HG02798 (cell line): ENCODE results near the gene CD101.

Experiments used
- ATAC-seq: cut with Tn5 transposase; IDR thresholded peaks from one replicate; pipeline ENCODE4 v1.9.1; 2021; ENCODE audit warnings: mild to moderate bottlenecking; ENCODE audit not compliant: unreplicated experiment, poor library complexity

The CD101 gene

DNA sequence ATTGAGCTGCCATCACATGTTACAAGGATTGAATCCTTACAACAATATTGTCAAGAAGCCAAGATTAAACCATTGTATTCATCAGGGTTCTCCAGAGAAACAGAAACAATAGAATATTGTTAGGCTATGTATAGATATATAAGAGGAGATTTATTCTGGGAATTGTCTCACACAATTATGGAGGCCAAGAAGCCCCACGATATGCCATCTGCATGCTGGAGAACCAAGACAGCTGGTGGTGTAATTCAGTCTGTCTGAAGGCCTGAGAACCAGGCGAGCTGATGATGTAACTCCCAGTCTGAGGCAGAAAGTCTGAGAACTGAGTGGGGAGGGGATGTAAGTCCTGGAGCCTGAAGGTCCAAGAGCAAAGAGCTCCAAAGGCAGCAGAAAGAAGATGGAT is 44.1 kb downstream of the CD101 start:
- no peak for ATAC-seq

DNA sequence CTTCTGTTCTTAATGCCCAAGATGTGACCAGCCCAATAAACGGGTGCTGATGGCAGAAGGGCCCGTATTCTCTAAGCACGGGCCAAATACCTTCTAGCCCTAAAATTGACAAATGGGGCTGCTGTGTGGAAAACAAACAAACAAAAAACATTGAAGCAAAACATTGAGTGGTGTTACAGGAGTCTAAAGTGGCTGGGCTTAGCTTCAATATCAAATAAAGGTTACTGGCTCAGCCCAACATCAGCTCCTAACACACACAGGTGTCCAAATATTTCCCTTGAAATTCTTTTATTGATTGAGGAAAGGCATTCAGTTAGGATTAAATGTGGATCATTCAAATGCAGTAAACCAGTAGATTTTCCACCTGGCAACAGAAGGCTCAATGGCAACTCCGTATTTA is 45.2 kb downstream of the CD101 start:
- no peak for ATAC-seq

DNA sequence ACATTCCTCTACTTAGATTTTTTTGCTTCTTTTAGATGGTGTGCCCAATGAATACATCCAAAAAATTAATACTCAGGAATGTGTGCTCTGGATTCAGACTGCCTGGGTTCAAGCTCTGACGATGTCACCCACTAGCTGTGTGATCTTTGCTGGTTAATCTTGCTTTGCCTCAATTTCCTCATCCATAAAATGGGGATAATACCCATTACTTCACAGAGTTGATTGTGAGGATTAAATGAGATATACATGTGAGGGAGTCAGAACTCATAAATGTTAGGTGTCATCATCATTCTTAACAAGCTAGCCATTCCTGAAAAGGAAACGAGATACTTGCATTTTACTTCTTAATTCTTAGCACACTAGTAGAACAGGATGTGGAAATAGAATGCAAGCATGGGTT is 45.7 kb downstream of the CD101 start:
- ATAC-seq: no peak

DNA sequence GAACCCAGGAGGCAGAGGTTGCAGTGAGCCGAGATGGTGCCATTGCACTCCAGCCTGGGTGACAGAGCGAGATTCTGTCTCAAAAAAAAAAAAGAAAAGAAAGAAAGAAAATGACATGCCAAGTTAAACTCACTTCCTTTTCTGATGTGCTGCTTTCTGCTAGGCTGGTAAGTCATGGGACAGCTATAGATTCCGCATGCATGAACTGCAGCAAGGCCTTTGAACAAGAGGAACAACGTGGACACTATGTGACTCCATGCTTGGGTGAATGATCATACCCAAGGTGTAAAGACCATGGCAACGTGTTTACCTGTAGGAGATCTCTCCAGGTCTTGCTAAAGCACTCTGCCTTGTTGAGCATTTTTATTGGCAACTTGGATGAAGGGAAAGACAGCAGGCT is 48.3 kb downstream of the CD101 start:
- no peak for ATAC-seq

DNA sequence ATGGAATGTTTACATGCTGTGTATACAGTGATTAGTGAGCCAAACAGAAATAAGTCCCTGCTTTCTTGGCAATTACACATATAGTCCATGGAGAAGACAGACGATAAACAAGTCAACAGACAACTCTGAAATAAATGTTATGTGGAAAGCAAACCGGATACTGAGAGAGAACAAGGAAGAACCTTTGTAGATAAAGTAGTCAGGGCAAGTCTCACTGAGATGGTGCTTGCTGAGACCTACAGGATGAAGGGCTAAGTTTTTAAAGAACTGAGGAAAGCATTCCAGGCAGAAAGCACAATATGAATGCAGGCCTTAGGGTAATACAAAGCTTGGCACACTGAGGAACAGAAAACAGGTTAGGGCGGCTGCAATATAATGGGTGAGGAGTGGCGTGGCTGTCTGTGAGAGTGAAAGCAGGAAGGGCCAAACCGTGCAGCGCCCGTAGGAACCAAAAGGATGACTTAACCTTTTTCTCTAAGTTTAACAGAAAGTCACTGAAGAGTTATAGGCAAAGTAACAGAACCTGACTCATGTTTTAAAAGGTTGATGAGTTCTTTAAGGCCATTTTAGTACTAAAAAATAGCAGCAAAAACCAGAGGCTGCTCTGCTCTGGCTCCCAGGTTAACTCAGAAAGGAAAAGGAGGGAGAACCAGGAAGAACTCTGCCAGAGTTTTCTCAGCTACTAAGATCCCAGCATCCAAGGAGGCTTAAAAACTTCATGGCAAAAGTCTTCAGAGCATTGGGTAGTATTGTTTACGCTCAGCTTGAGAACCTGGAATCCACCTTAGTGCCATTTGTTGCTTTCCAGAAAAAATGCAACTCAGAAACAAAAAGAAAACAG is 49.9 kb downstream of the CD101 start:
- ATAC-seq: peak; percentile 89

DNA sequence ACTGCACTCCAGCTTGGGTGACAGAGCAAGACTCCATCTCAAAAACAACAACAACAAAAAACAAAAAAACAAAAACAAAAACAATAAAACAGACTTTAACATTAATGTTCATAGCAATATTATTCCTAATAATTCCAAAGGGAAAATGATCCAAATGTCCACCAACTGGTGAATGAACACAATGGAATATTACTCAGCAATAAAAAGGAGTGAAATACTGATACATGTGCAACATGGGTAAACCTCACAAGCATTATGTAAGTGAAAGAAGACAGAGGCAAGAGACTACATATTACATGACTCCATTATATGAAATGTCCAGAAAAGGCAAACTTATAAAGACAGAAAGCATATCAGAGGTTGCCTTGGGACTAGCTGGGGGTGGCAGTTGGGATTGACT is 52.5 kb downstream of the CD101 start:
- ATAC-seq: no peak

DNA sequence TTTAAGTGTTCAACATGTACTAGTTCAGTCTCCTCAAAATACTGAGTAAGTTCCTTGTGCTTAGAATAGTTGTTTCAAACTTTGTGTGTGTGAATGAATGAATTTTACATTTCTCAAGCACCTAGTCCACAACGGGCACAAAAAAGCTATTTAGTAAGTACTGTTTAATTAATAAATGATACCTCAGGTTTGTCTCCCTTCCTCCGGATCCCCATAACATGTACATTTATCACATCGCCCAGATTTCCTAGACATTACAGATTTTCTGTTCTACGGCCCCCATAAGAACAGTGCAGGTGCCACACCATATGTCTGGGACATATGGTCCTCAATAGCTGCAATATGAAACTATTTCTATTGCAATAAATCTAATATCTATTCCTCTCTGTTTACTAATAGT is 57.2 kb downstream of the CD101 start:
- ATAC-seq: no peak

DNA sequence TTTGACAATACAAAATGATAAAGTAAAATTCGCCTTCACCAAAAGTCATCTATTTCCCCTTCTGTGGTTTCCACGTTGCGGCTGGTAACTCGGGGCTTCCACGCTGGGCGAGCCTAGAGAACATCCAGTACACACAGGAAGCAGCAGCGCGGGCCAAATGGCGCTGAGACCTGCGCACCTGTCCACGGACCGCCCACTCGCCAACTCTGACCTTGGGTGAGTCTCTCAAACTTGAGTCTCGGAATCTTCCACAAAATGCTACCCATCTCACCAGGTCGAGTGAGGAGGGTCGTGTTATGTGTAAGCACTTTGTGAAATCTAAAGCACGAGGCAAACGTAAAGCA is 57.7 kb downstream of the CD101 start:
- peak; percentile 31 for ATAC-seq

DNA sequence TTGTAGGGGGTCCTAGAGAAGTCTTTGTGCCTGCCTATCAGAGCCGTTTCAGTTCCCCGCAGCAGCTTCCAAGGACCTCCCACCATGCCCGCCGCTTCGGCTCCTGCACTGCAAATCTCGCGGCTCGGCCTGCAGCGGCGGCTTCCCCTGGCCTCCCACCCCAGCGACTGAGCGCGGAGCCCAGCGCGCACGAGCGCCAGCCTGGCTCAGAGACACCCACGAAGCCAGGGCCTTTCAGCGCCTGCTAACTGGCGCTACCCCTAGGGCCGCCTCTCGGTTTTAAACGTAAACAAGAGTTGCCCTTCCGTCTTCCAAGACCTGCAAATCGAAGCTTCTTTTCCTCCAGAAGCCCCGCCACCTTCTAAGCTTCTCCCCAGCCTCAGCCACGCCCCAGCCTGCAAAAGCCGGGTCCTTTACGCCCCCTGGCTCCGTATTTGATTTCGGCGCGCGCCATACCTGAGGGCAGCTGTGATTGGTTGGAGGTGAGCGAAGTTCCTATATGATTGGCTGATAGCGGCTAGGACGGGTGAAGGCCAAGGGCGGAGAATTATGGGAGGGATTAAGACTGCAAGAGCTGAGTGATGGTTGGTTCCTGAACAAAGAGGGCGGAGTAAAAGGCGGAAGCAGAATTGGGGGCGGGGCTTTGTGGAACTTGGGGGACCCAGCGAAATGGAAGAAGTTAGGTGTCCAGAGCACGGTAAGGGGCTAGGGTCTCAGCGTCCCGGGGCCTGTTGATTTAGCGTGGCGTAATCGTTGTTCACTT is 58.3 kb downstream of the CD101 start, which contains the start of gene TTF2:
Gene TTF2, plus strand, starts transcription at position 649 of the 763 bp plus-strand sequence. Its CDS starts 21 bp downstream, at position 670.
- ATAC-seq: peak; percentile 94

DNA sequence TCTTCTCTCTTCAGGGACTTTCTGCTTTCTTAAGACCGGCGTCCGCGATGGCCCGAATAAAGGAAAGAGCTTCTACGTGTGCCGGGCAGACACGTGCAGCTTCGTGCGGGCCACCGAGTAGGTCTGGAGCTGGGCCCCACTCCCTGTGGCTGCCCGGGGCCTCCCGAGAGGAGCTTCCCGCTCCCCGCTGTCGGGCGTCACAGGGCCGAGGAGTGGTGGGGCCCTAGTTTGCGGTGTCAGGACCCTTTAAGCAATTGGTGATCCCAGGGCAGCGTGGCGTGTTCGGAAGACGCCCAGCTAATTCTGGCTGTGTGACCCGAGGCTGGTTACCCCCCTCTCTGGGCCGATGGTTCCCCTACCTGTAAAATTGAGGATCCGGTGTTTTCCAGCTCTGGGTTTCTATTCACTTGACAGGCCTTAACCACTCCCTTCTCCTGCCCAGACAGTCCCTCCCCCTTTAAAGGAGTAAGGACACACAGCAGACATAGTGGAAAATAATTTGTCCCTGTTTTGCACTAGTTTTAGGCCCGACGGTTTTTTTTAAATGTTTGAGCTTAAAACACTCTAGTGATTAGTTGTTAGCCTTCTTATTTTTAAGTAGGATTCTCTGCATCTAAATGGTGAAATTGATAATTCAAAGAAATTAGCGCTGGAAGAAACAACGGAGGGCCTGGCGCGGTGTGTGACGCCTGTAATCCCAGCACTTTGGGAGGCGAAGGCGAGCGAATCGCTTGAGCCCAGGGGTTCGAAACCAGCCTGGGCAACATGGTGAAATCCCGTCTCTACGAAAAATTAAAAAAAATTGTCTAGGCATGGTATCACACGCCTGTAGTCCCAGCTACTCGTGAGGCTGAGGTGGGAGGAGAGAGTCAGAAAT is 59.1 kb downstream of the CD101 start:
- ATAC-seq: peak; percentile 6

DNA sequence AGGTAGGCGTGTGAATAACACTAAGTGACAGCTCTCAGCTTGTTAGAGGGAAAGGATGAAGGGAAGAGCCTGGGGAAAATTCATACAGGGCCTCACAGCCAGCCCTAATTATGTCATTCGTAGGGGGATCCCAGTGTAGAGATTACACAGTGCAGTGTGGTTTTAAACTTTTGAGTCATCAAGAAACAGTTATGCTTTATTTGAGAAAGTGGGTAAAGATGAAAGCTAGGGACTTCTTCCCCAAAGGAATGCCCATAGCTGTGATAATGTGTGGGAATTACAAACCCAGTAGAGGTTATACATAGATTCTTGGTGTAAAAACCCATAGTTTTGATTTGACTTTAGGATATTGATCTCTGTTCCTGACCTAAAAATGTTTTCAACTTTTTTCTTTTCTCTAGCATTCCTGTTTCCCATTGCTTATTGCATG is 60.4 kb downstream of the CD101 start:
- ATAC-seq: peak; percentile 27

DNA sequence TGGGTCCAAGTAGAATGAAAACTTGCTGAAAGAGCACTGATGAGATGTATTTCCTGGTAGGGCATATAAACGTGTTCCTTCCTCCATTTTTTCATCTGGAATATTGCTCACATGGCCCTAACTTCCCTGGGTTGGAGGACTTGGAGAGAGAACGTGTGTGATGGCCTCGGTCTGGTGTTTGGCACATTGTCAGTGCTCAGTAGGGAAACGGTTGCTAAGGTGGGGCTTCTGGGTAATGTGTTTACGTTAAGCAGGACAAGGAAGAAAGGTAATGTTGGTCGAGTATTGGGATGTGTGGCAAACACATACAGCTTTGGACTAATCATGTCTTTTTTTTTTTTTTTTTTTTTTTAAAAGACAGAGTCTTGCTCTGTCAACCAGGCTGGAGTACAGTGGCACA is 64.8 kb downstream of the CD101 start:
- no peak for ATAC-seq

DNA sequence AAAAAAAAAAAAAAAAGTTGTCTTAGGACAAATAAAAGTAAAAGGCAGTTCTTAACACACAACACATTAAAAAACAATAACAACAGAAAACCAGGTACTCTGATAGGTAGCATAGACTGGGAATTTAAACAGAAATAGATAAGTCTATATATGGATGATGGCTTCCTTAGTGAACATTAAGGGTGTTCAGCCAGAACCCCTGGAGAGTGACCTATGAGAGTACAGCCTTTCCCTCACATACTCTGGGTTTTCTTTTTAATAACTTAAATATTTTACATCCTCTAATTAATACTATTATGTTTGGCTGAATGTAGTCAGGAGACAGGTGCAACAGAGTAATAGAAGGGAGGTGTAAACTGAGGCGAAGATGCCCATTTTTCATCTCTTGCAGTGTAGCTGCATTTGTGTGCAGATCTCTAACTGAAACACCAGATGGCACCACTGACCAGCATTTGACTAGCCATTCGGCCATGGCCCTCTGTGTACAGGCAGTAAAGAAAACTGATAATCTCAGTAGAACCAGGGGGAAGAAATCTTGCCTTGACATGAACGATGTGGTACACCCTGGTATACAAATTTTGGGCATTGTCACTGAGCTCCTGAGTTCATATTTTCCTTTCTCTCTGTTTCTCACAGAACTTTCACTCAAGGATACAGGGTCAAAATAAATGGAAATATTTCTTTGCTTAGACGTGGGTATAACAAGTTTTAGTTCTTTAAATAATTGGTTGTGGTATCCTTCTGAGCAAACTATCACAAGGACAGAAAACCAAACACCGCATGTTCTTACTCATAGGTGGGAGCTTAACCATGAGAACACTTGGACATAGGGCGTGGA is 66.2 kb downstream of the CD101 start:
- peak; percentile 74 for ATAC-seq

DNA sequence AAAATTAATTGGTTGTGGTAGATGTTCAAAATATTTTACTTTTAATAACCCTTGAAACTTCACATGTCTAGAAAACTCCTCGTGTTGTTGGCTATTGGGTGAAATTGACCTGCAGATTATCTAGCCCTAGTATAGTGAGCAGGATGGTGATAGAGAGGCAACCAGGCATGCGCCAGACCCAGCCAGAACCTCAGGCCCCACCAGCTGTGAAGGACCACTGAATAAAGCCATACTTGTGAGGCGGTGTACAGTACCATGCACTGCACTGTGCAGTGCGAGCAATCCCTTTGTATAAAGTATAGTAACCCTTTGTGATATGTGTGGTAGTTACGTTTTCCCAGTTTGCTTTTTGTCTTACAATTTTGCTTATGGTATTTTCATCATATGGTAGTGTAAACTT is 67.0 kb downstream of the CD101 start:
- ATAC-seq: no peak

DNA sequence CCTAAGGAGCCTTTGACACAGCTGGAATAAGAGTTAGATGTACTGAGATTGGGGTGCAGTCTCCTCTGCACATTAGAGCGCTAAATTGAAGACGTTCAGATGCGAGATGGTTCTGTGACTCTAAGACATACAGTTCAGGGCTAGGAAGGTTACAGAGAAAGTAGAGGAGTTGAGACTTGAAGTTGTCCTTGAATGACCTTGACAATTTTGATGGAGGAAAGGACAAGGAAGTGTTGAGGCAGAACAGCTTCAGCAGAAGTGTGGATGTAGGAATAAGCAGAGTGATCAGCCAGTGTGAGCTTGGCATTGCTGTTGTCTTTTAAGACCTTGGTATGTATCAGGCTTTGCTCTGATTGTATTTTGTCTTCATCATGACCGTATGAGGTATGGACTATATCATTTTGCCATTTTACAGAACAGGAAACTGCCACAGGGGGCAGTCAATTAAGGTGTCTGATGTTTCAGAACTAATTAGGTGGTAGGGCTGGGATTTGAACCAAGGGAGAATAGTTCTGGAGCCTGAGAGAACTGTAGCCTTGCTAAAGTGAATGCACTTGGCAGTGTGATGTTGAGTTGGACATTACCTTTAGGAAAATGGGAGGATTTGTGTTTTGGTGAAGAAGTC is 67.8 kb downstream of the CD101 start:
- no peak for ATAC-seq

DNA sequence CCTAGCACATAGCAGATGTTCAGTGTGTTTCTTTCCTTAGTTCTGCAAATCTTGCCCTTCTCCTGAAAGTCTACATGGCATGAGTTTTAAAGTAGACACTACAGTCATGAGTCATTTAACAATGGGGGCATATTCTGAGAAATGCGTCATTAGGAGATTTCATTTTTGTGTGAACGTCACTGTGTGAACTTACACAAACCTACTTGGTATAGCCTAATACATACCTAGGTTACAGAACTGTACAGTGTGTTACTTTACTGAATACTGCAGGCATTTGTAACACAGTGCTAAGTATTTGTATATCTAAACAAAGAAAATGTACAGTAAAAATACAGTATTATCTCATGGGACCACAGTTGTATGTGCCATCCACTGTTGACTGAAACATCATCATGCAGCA is 68.6 kb downstream of the CD101 start:
- ATAC-seq: no peak

DNA sequence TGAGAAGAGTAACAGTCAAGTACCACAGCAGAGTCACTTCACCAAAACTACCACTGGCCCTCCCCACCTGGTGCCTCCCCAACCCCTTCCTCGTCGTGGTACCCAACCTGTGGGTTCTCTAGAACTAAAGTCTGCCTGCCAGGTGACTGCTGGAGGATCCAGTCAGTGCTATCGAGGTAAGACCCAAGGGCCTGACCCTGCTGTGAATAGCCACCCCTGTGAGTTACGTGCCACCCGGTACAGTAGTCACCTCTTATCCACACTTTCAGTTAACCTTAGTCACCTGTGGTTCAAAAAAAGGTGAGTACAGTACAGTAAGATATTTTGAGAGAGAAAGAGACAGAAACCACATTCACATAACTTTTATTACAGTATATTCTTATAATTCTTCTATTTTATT is 75.1 kb downstream of the CD101 start:
- ATAC-seq: no peak

DNA sequence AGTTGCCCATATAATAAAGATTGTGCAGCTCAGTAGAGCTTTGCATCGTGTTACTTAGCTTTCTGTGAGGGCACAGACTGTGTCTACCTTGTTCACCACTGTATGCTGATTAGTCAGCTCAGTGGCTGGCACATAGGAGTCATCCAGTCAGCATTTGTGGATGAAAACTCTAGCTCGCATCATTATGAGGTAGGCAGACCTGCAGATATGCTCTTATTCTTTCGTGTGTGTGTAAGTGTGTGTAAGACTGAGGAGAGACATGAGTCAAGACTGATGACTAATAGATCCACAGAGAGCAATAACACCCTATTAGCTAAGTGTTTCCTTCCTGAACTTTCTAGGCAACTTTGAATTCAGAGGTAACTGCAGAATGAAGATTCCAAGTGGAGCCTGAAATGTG is 75.7 kb downstream of the CD101 start:
- ATAC-seq: no peak

DNA sequence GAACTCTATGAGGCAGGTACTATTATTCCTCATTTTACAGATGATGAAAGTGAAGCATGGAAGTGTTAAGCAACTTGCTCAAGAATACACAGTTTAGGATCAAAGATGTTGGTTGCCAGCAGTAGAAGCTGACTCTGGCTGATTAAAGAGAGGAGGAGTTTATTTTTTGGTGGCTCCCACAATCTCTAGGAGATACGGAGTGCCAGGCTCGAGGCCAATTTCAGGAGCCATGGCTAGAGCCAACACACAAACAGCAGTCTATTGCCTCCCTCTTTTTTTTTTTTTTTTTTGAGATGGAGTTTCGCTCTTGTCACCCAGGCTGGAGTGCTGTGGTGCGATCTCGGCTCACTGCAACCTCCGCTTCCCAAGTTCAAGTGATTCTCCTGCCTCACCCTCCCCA is 78.2 kb downstream of the CD101 start:
- no peak for ATAC-seq
